GM23338 (cell line): ENCODE measurements around the gene DCAF11. TPM values are rescaled to one million over a fixed set of nuclear protein-coding genes. Genes with fewer than 3 reads are reported as not detected.

Source experiments
- ATAC-seq: fragments of 200-7000 bp; cut with Tn5 transposase; 3 replicates; pipeline ENCODE4 v1.9.1; 2020
- DNase-seq: peaks from one replicate; pipeline ENCODE4 v3.0.0-alpha.2; 2015; ENCODE audit warnings: low spot score
- H2AFZ ChIP-seq: fragments of 200-600 bp; sonication (generic); 2 replicates; pipeline ENCODE4 v1.8.0; 2016; ENCODE audit warnings: antibody characterized with exemption, mild to moderate bottlenecking, moderate library complexity
- H3F3A ChIP-seq: fragments of 200-600 bp; sonication (generic); replicated peaks from 2 replicates; pipeline ENCODE4 v1.8.0; 2017; ENCODE audit warnings: antibody characterized with exemption, mixed run types, low read depth
- H3K27ac ChIP-seq: fragments of 200-600 bp; sonication (generic); 2 replicates; pipeline ENCODE4 v1.6.1; 2016; ENCODE audit warnings: low read depth
- H3K27me3 ChIP-seq: fragments of 200-600 bp; sonication (generic); 2 replicates; pipeline ENCODE4 v1.8.0; 2016; ENCODE audit warnings: mild to moderate bottlenecking, mixed run types, moderate library complexity; ENCODE audit not compliant: insufficient read depth
- H3K36me3 ChIP-seq: fragments of 200-600 bp; sonication (generic); 2 replicates; pipeline ENCODE4 v1.8.0; 2016; ENCODE audit warnings: mild to moderate bottlenecking; ENCODE audit not compliant: insufficient read depth
- H3K4me1 ChIP-seq: fragments of 200-600 bp; sonication (generic); 2 replicates; pipeline ENCODE4 v1.8.0; 2016; ENCODE audit warnings: mild to moderate bottlenecking, moderate library complexity; ENCODE audit not compliant: insufficient read depth
- H3K4me2 ChIP-seq: fragments of 200-600 bp; sonication (generic); 2 replicates; pipeline ENCODE4 v1.7.1; 2017; ENCODE audit warnings: mixed run types
- H3K4me3 ChIP-seq: fragments of 200-600 bp; sonication (generic); 2 replicates; pipeline ENCODE4 v1.6.1; 2016; ENCODE audit warnings: mixed run types
- H3K79me2 ChIP-seq: fragments of 200-600 bp; sonication (generic); replicated peaks from 2 replicates; pipeline ENCODE4 v1.8.0; 2017; ENCODE audit warnings: mild to moderate bottlenecking; ENCODE audit not compliant: insufficient read depth
- H3K9me2 ChIP-seq: fragments of 200-600 bp; sonication (generic); 2 replicates; pipeline ENCODE4 v1.8.0; 2017; ENCODE audit not compliant: insufficient read depth
- H4K20me1 ChIP-seq: fragments of 200-600 bp; sonication (generic); replicated peaks from 2 replicates; pipeline ENCODE4 v1.8.0; 2017; ENCODE audit warnings: mild to moderate bottlenecking; ENCODE audit not compliant: insufficient read depth
- H3K27ac Mint-ChIP-seq: 2 replicates; pipeline ENCODE4 v1.8.0; 2020; ENCODE audit warnings: inconsistent platforms, mild to moderate bottlenecking, moderate library complexity, mixed read lengths
- H3K27me3 Mint-ChIP-seq: 3 replicates; pipeline ENCODE4 v1.8.0; 2022; ENCODE audit warnings: low read depth, mild to moderate bottlenecking, moderate library complexity, mixed read lengths, inconsistent platforms; ENCODE audit not compliant: insufficient read depth, poor library complexity
- H3K36me3 Mint-ChIP-seq: 3 replicates; pipeline ENCODE4 v1.8.0; 2021; ENCODE audit warnings: low read depth, mild to moderate bottlenecking, inconsistent platforms, moderate library complexity, mixed read lengths
- H3K4me1 Mint-ChIP-seq: 3 replicates; pipeline ENCODE4 v1.8.0; 2020; ENCODE audit warnings: mild to moderate bottlenecking, inconsistent platforms, mixed read lengths
- H3K4me3 Mint-ChIP-seq: 3 replicates; pipeline ENCODE4 v1.8.0; 2021; ENCODE audit warnings: moderate library complexity, mild to moderate bottlenecking, inconsistent platforms, mixed read lengths
- H3K9me3 Mint-ChIP-seq: 3 replicates; pipeline ENCODE4 v1.8.0; 2020; ENCODE audit warnings: moderate library complexity, mild to moderate bottlenecking, inconsistent platforms, mixed read lengths
- CREB1 ChIP-seq: fragments of 250-450 bp; sonication (Bioruptor Pico); IDR thresholded peaks from 2 replicates; pipeline ENCODE4 v1.5.0; 2020; ENCODE audit warnings: low read depth, mild to moderate bottlenecking, moderate library complexity
- CTCF ChIP-seq, 2 experiments: fragments of 200-600 bp in 1 of 2; sonication (generic) in 1 of 2; conservative IDR thresholded peaks; 2 replicates each; pipeline versions ENCODE4 v1.5.1 to v1.6.1; 2016 to 2017; ENCODE audit warnings: antibody characterized with exemption in 2 of 2, low read depth in 2 of 2, mild to moderate bottlenecking in 2 of 2, moderate library complexity in 1 of 2
- ETS1 ChIP-seq: IDR thresholded peaks from 2 replicates; pipeline ENCODE4 v1.6.1; 2016; ENCODE audit warnings: antibody characterized with exemption
- EZH2 ChIP-seq: fragments of 200-600 bp; sonication (generic); IDR thresholded peaks from one replicate; pipeline ENCODE4 v1.8.0; 2017; ENCODE audit warnings: antibody characterized with exemption, mild to moderate bottlenecking, low read depth; ENCODE audit not compliant: unreplicated experiment
- EZH2phosphoT487 ChIP-seq: fragments of 200-600 bp; sonication (generic); IDR thresholded peaks from one replicate; pipeline ENCODE4 v1.8.1; 2018; ENCODE audit warnings: antibody characterized with exemption; ENCODE audit not compliant: unreplicated experiment
- JUNB ChIP-seq: IDR thresholded peaks from one replicate; pipeline ENCODE4 v1.6.1; 2016; ENCODE audit warnings: antibody characterized with exemption; ENCODE audit not compliant: unreplicated experiment
- NANOG ChIP-seq: IDR thresholded peaks from 2 replicates; pipeline ENCODE4 v1.6.1; 2016; ENCODE audit warnings: antibody characterized with exemption, borderline replicate concordance
- POLR2AphosphoS5 ChIP-seq: IDR thresholded peaks from 2 replicates; pipeline ENCODE4 v1.6.1; 2016; ENCODE audit warnings: antibody characterized with exemption, low read depth
- STAT1 ChIP-seq: IDR thresholded peaks from one replicate; pipeline ENCODE4 v1.6.1; 2016; ENCODE audit warnings: antibody characterized with exemption; ENCODE audit not compliant: unreplicated experiment
- ZNF114 ChIP-seq: fragments of 250-450 bp; sonication (Bioruptor Pico); IDR thresholded peaks from 2 replicates; pipeline ENCODE4 v1.5.0; 2020; ENCODE audit warnings: mild to moderate bottlenecking, moderate library complexity
- ZNF331 ChIP-seq: fragments of 250-450 bp; sonication (Bioruptor Pico); IDR thresholded peaks from 2 replicates; pipeline ENCODE4 v1.5.0; 2020; ENCODE audit warnings: low read depth, mild to moderate bottlenecking, moderate library complexity
- ZNF462 ChIP-seq: fragments of 250-450 bp; sonication (Bioruptor Pico); IDR thresholded peaks from 2 replicates; pipeline ENCODE4 v1.5.0; 2020; ENCODE audit warnings: mild to moderate bottlenecking, moderate library complexity
- polyA plus RNA-seq: library from polyadenylated mRNA; unstranded; fragments of >200 nt; fragmentation: Nextera tagmentation; extraction: Ambion mirVana; gene quantifications from 2 replicates; pipeline ENCODE4 v1.2.1, GENCODE V29; 2016
- total RNA-seq: library from RNA; depleted of rRNA; stranded (reverse); fragments of >200 nt; shearing (Covaris generic); gene quantifications from 2 replicates; pipeline ENCODE4 v1.2.3, GENCODE V29; 2014
- TF ChIP-seq, protein P1 (sequence below): IDR thresholded peaks from one replicate; pipeline ENCODE4 v1.6.1; 2018; ENCODE audit warnings: antibody characterized with exemption; ENCODE audit not compliant: unreplicated experiment

The DCAF11 gene
- total and polyA plus RNA-seq, 2 experiments from 2014 or later: 18.6 to 93.2 TPM

- H3K4me1 ChIP-seq: peaks cover 18% of the 10 kb centered on the region
- no peak for ATAC-seq
- no peaks in the 10 kb centered on the region for H3K9me3 Mint-ChIP-seq
- H3K4me3 Mint-ChIP-seq: peak overlapping the region; percentile 99
- peak overlapping the region; percentile 95 for H3K4me2 ChIP-seq
- DNase-seq: no peak
- H3K4me3 ChIP-seq: peak overlapping the region; percentile 70
- peaks cover 38% of the 10 kb centered on the region for H3K79me2 ChIP-seq
- peak overlapping the region; percentile 97 for H2AFZ ChIP-seq
- TF ChIP-seq STAT1 (no peak), CTCF (conservative IDR thresholded peaks at IDR 0.05; ENCODE audit: low read depth in 2 of 2) (no peak), ZNF114 (CRISPR knock-in tag) (no peak), EZH2 (no peak), ZNF331 (CRISPR knock-in tag) (no peak), EZH2phosphoT487 (no peak), NANOG (no peak), POLR2AphosphoS5 (no peak), ZNF462 (CRISPR knock-in tag) (no peak), JUNB (no peak), ETS1 (no peak), CREB1 (no peak)
- TF ChIP-seq, protein P1, sequence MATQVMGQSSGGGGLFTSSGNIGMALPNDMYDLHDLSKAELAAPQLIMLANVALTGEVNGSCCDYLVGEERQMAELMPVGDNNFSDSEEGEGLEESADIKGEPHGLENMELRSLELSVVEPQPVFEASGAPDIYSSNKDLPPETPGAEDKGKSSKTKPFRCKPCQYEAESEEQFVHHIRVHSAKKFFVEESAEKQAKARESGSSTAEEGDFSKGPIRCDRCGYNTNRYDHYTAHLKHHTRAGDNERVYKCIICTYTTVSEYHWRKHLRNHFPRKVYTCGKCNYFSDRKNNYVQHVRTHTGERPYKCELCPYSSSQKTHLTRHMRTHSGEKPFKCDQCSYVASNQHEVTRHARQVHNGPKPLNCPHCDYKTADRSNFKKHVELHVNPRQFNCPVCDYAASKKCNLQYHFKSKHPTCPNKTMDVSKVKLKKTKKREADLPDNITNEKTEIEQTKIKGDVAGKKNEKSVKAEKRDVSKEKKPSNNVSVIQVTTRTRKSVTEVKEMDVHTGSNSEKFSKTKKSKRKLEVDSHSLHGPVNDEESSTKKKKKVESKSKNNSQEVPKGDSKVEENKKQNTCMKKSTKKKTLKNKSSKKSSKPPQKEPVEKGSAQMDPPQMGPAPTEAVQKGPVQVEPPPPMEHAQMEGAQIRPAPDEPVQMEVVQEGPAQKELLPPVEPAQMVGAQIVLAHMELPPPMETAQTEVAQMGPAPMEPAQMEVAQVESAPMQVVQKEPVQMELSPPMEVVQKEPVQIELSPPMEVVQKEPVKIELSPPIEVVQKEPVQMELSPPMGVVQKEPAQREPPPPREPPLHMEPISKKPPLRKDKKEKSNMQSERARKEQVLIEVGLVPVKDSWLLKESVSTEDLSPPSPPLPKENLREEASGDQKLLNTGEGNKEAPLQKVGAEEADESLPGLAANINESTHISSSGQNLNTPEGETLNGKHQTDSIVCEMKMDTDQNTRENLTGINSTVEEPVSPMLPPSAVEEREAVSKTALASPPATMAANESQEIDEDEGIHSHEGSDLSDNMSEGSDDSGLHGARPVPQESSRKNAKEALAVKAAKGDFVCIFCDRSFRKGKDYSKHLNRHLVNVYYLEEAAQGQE: no peak
- no peaks in the 10 kb centered on the region for H3K9me2 ChIP-seq
- peaks cover 7% of the 10 kb centered on the region; the same call in 1 of the 2 replicates for H4K20me1 ChIP-seq
- 0 out of 2 replicates have a peak overlapping the region, but pooled peaks have one; percentile 39 for H3K27ac ChIP-seq
- H3K36me3 ChIP-seq: peaks cover 22% of the 10 kb centered on the region
- no peaks in the 10 kb centered on the region for H3K27me3 ChIP-seq
- peaks cover 23% of the 10 kb centered on the region for H3K4me1 Mint-ChIP-seq
- H3K27me3 Mint-ChIP-seq: peaks cover 17% of the 10 kb centered on the region
- peaks cover 53% of the 10 kb centered on the region for H3K36me3 Mint-ChIP-seq
- H3F3A ChIP-seq: peaks cover 14% of the 10 kb centered on the region
- H3K27ac Mint-ChIP-seq: peak overlapping the region; percentile 81
These were observed 31.3 kb downstream of the DCAF11 start for GRCh38 chr14:24145690-24146452.
